ENCODE measurements around the gene ADAMTSL2.

- TF ChIP-seq CTCF (conservative IDR thresholded peaks at IDR 0.05) (no peak; the same call in 1 of the 2 replicates), ZFX (IDR thresholded peaks at IDR 0.05) (no peak)
These were observed 68.8 kb downstream of the ADAMTSL2 start for GRCh38 chr9:133603135-133603927.
